ENCODE data around the gene SLC22A14.
"Not testable (repeated sequence)": the region's sequence is repeated elsewhere in the genome, so short reads cannot be mapped to it uniquely, and the experiment has no call there.

SLC22A14 gene, protein sequence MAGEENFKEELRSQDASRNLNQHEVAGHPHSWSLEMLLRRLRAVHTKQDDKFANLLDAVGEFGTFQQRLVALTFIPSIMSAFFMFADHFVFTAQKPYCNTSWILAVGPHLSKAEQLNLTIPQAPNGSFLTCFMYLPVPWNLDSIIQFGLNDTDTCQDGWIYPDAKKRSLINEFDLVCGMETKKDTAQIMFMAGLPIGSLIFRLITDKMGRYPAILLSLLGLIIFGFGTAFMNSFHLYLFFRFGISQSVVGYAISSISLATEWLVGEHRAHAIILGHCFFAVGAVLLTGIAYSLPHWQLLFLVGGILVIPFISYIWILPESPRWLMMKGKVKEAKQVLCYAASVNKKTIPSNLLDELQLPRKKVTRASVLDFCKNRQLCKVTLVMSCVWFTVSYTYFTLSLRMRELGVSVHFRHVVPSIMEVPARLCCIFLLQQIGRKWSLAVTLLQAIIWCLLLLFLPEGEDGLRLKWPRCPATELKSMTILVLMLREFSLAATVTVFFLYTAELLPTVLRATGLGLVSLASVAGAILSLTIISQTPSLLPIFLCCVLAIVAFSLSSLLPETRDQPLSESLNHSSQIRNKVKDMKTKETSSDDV

DNA sequence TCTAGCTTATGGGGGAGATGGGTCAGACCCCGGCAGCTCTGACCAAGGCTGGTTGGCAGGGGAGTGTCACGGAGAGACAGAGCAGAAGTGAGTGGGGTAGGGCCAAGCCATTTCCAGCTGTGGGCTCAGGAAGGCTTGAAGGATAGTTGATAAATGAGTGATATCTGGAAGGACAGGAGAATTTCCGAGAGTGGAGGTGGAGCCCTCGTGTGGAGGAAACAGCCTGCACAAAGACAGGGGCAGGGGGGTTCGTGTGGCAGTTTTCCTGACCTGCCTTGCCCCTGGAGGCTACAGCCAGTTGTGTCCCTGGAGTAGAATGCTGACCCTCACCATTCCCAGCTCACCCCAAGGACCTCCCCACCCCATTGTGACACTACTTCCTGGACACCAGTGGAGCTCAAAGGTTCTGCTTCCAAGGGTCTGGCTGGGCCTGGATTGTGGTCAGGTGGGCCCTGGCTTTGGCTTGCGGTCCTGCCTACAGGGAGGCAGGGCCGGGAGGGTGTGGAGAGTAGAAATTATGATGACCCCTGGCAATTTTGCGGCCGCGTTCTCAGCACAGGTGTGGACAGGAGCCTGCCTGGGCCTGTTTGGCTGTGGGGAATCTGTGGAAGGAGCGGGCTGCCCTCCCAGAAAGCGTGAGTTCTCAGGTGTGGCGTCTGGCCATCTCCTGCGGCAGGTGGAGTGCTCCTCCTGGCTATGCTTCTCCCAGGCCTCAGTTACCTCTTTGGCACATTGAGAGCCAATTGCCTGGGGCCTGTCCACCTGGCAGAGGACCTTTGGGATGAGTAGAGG, at the start of gene SLC22A14:
SLC22A14 (plus strand) TSS at position 400 of the 792 bp plus-strand sequence. CDS start 23,733 bp downstream, outside the sequence.
- DNase-seq (ENCODE audit: low read depth, low spot score), result no peak

DNA sequence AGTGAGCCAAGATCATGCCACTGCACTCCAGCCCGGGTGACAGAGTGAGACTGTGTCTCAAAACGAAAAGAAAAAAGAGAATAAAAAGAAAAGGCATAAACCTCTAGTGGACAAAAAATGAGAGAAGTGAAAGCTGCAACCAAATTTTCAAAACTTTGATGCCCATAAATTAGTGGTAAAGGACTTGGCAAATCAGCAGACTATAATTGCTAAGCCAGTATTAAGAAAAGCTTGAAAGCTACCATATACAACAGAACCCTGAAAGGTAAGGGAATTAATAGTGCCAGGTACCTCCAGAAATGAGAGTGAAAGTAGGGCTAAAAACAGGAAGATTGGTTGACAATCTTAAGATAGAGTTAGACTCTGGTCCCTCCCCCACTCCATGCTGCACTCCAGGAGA, 49.4 kb upstream of the SLC22A14 start:
- DNase-seq (ENCODE audit: low read depth, low spot score), result no peak

DNA sequence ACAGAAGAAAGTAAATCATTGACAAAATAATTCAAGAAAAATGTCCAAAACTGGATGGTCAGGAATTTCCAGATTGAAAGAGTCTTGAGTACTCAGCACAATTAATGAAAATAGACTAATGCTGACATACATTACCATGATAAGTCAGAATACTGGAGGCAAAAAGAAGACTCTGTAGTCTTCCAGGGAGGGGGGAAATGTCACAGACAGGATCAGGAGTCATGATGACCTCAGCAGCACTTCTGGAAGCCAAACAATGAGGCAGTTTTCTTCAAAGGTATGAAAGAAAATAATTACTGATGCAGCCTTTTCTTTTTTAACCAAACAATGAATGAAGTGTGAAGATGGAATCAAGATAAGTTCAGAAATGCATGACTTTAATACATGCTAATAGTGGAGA, 46.6 kb upstream of the SLC22A14 start:
- no peak for DNase-seq (ENCODE audit: low read depth, low spot score)

DNA sequence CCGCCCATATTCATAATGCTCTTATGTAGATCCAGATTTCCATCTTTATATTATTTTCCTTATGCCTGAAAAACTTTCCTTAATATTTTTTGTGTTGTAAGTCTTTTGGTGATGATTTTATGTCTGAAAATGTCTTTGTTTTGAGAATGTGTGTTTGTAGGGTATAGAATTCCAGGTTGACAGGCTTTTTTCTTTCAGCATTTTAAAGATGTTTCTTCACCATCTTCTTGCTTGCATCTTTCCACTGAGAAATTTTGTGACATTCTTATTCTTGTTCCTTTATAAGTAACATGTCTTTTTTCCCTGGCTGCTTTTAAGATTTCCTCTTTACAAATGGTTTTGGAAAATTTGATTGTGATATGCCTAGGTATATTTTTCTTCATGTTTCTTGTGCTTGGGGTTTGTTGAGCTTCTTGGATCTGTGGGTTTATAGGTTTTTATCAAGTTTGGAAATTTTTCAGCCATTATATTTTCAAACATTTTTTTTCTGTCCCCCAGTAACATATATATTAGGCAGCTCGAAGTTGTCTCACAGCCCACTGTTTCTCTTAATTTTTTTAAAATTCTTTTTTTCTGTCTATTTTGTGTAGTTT, 43.6 kb upstream of the SLC22A14 start:
- DNase-seq (ENCODE audit: low read depth, low spot score), result no peak

DNA sequence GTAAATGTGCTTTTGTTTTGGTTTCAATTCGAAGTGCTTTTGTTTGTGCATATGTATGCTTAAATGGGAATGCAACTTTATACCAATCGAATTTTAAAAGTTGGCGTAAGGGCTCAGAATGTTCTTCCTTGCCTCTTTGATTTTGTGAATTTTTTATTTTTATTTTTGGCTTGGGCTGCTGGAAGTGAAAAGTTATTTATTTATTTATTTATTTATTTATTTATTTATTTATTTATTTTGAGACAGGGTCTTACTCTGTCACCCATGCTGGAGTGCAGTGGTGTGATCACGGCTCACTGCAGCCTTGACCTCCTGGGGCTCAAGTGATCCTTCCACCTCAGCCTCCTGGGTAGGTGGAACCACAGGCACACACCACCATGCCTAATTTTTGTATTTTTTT, 39.3 kb upstream of the SLC22A14 start:
- DNase-seq (ENCODE audit: low read depth, low spot score), result not testable (repeated sequence)

DNA sequence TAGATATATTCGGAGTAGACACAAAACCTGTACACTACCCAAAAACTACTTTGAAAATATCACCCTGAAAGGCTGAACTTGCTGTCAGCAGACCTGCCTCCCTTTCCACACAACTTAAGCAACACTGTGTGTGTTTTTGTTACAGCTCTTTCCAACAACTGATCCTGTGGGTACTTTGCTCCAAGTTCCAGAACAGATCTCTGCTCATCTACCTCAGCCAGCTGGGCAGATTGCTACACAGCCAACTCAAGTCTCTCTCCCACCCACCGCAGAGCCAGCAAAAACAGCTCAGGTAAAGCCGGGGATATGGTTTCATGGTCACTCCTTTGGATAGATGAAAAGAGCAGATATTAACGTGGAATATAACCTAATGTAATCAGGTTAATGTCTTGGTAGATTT, 36.2 kb upstream of the SLC22A14 start:
- no peak for DNase-seq (ENCODE audit: low read depth, low spot score)

DNA sequence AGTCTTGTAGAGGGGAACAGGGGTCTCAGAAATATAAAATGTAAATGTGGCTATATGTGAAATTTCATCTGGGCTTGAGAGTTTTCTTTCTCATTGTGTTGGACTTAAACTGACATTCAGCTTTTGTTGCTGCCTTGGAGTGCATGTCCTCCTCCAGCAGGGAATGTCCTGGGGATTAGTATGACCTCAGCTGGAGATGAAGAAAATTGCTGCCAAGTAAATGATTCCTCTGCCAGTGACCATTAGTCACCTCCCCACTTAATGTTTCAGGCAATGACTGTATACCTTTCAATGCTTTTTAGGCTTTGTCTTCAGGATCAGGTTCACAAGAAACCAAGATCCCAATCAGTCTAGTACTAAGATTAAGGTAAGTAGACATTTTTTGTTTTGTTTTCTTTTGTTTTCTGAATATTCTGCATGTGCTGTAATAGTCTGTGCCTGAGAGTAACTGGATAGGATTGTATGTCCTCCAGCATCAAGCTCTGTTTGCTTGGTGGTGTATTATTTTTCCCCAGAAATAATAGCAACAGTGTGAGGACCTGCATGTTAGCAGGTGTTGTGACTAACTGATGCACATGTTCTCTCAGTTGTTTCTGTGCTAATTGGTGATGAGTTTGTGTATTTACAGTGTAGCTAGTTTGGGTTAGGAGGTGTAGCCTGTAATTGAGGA, 34.6 kb upstream of the SLC22A14 start:
- peak; percentile 17 for DNase-seq (ENCODE audit: low read depth, low spot score)

DNA sequence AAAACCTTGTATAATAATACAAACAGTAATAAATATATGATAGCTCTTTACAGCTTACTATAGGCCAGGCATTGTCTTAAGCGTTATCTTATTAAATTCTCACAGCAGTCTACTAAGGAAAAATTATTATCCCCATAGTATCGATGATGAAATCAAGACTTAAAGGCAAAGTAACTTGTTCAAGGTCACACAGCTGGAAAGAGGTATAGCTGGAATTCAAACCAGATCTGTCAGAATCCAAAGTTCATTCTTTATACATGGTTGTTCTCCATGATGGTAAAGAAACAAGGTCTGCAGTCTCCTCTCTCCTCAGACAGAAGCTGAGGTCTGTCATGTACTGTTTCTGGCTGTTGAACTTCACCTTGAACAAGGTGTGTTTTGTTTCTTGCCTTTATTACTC, 31.9 kb upstream of the SLC22A14 start:
- DNase-seq (ENCODE audit: low read depth, low spot score), result no peak

DNA sequence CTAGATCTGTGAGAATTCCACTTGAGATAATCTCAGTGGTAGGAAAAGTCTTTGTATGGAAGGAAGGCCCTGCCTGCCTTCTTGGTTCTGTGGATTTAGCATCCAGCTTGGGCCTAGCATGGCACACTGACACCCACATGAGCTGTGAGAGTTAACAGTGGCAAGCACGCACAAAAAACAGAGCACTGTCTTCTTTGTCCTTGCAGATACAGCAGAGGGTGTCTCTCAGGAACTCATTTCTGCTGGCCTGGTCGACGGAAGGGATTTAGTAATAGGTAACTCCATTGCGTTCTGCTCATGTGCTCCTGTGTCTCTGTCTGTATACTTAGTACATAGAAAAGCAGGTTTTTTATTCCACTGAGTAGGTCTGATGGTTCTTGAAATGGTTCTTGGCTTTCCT, 30.9 kb upstream of the SLC22A14 start:
- no peak for DNase-seq (ENCODE audit: low read depth, low spot score)

DNA sequence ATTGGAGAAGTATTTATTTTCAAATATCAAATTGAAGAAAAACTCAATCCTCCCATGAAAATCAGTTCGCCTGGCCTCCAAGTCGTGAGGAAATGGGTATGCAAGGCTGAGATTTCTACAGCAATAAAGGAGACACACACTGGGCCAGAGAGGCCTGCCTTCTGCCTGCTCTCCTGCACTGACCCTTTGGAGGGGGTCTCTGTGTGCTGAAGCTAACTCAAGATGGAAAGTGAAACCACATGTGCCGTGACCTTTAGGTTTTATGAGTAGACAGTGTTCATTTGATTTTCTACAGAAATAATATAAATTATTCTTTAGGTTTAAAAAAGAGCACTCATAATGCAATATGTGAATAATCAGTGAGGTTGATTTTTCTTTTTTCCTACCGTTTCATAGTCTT, 28.4 kb upstream of the SLC22A14 start:
- no peak for DNase-seq (ENCODE audit: low read depth, low spot score)

DNA sequence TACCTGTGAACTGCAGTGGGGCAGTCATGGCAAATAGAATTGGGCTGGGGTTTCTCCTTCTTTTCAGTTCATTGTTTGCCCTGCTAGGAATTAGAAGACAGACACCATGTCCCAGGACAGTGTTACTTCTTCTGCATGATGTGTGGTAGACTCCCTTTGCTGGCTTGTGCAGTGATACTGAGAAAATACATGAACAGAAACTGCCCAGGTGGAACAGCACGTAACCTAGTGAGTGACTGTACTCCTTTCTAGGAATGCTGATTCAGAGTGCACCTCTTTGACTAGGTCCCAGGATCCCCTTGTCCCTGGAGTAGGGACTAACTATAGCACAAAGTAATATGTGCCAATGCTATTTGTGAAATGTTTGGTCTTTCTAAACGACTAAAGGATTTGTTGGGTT, 27.2 kb upstream of the SLC22A14 start:
- no peak for DNase-seq (ENCODE audit: low read depth, low spot score)

DNA sequence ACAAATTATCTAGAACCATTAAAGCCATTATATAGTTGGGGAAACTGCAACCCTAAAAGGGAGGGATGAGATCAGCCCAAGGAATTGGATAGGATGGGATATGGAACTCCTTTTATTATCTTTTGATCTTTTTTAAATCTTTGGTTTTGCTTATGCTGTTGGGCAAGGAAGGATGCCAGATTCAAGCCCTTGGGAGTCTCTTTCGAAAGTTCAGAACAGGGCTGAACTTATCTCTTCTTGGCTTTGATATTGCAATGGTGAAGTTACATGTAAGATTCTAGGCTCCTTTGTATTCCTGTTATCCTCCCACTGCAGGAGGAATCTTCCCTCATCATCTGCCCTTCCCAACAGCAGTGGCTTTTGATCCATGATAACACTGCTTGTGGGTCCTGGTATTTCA, 26.5 kb upstream of the SLC22A14 start:
- no peak for DNase-seq (ENCODE audit: low read depth, low spot score)

DNA sequence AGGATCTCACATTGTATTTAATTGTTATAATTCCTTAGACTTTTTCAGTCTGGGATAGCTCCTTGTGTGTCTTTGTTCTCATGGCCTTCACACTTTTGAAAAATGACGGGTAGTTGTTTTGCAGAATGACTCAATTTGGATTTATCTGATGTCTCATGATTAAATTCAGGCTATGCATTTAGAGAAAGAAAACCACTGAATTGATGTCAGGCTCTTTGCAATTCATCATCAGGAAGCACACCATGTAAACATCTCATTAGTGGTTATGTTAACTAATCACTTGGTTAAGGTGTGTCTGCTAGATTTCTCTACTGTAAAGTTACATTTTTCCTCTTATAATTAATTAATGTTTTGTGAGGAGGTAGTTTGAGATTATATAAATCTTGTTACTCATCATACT, 24.5 kb upstream of the SLC22A14 start:
- no peak for DNase-seq (ENCODE audit: low read depth, low spot score)

DNA sequence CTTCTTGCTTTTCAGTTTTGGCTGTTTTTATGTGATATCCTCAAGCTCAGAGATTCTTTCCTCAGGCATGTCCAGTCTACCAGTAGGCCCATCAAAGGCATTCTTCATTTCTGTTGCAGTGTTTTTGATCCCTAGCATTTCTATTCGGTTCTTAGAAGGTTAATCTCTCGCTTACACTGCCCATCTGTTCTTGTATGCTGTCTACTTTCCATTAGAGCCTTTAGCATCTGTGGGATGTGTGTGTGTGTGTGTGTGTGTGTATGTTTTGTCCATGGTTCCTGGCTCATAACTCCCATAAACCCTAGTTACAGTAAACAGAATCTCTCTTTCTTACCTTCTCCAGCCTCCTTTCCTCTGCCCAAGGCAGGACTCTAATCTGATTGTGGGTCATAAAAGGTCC, 21.6 kb upstream of the SLC22A14 start:
- no peak for DNase-seq (ENCODE audit: low read depth, low spot score)

DNA sequence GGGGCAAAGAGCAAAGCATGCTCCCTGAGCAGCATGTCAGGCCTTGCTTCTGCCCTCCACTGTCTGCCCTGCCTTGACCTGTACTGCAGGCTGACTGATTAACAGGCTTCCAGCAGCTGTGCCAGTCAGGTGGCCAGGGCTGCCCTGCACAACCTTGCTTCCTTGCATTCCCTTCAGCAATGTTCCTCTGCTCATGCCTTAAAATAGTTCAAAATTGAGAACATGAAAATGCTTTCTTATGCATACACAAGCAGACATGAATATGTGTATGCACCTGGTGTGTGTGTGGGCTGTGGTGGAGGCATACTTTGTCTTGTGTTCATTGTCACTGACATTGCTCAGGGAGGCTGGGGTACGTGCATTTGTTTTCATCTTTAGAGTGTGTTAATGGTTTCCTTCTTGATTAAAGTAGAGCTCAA, 17.7 kb upstream of the SLC22A14 start:
- DNase-seq (ENCODE audit: low read depth, low spot score), result no peak

DNA sequence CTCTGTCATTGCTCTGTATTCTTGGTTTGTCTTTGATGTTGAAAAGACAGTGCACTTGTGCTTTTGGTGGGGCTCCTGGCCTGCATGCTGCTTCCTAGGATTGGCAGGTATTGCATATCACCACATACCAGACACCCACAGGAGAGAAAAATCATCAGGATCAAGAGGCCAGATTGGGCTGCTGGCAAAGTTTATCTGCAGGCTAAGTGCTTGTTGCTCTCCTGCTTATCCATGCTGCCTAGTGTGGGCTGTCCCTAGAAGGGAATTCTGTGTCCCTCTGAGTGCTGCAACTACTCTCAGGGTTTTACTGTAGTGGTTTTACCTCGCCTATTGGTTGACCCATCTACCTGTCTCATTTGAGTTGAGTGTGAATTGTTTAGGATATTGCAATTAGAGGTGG, 17.3 kb upstream of the SLC22A14 start:
- no peak for DNase-seq (ENCODE audit: low read depth, low spot score)

DNA sequence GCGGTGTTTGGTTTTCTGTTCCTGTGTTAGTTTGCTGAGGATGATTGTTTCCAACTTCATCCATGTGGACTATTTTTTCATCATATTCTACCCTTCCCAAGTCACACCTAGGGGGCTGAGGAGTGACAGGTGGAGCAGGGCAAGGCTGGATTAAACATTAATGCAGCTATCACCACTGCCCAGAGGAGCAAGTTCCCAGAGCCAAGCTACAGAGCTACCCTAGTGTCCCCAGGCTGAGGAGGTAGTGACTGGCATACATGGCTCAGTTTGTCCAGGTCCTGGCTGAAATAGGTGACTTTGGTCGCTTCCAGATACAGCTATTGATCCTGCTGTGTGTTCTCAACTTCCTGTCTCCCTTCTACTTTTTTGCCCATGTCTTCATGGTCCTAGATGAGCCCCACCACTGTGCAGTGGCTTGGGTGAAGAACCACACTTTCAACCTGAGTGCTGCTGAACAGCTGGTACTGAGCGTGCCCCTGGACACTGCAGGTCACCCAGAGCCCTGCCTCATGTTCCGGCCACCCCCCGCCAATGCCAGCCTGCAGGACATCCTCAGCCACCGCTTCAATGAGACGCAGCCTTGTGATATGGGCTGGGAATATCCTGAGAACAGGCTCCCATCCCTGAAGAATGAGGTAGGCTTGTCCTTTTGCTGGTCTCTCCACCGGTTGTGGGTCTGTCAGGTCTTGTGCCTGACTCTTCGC, 16.3 kb upstream of the SLC22A14 start, which contains the start of gene SLC22A13:
SLC22A13 (plus strand) TSS at position 209 of the 704 bp plus-strand sequence; CDS start at position 258, 49 bp downstream.
- DNase-seq (ENCODE audit: low read depth, low spot score), result no peak

DNA sequence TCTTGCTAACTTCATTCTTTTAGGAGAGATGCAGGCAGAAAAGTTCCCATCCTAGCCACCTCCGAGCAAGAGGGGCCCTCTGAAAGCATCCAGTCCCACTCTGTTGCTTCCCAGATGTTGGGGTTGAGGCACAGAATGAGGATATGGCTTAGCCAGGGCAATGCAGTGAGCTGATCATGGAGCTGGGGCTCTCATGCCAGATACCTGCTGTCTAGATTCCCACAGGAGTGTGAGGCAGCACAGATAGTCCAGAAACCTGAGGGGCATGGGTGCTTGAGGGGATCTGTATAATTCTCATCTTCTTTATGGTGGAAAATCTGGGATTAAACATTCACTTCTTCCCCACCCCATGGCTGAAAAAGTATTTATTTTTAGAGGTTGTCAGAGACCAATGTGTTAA, 15.3 kb upstream of the SLC22A14 start:
- DNase-seq (ENCODE audit: low read depth, low spot score), result no peak

DNA sequence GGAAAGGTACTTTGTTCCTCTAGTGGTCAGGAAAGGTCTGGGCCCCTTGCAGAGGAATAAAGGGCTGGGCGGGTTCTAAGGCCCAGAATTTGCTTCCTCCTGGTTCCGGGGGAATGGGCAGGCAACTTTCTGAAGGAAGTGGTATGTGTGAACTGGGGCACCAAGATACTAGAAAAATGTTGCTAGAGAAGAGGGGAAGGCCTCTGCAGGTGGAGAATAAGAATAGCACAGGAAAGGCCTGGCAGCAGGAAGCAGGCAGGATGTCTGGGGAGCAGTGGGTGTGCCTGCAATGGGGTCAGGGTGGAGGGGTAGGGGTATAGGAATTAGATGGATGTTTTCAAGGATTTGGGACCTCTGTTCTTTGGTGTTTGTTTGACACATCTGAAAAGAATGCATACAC, 14.4 kb upstream of the SLC22A14 start:
- no peak for DNase-seq (ENCODE audit: low read depth, low spot score)

DNA sequence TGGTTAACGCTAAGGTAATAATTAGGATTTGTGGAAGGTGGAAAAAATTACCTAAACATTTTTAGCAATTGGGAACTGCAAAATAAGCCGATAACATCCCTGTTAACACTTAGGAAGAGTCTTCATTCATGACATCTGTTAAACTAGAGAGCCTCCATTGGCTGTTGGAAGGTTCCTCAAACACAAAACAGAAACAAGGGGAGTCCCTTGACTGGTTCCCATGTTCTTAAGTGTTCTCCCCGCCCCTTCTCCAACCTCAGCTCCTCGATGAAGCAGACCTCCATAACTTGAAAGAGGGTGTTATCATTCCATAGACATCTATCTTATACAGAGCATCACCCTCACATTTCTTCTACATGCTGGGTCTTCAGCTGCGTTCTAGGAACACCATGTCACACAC, 14.0 kb upstream of the SLC22A14 start:
- no peak for DNase-seq (ENCODE audit: low read depth, low spot score)

DNA sequence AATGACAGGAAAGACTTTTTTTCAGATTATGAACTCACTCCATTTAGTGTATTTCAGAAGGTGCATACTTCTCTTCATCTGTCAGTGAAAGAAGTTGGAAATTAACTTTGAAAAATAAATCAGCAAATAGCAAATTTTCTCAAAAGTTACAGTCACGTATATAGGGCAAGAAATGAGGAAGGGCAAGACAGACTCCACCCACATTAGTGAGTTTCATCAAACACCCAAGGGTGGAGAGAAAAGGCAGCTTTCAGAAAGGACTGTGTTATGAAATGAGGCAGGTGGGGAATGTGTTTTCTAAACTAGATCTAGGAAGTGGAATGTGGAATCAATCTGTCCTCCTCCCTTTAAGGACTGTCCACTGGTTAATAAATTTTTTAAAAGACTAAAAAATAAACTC, 13.6 kb upstream of the SLC22A14 start:
- DNase-seq (ENCODE audit: low read depth, low spot score), result no peak
